Adrenal gland (tissue), 5 donors: ENCODE results near the gene BCL7A.

ENCODE experiments used
- CTCF ChIP-seq, 6 experiments: fragments of 450-650 bp in 4 of 6; fragments of 200-600 bp in 2 of 6; sonication (generic) in 1 of 6; IDR thresholded peaks; 1 replicate in 5 of 6; 2 replicates in 1 of 6; pipeline versions ENCODE4 v1.5.1 to v1.8.0; 2016 to 2021; ENCODE audit warnings: antibody characterized with exemption in 6 of 6, mild to moderate bottlenecking in 2 of 6, moderate library complexity in 1 of 6
- POLR2A ChIP-seq, 2 donors: fragments of 450-650 bp; IDR thresholded peaks; one replicate each; pipeline ENCODE4 v1.6.1; 2017; ENCODE audit warnings: antibody characterized with exemption in 2 of 2, mild to moderate bottlenecking in 2 of 2, moderate library complexity in 1 of 2
- donor health status: DM: no; HTN: no; CAD: no.

- TF ChIP-seq CTCF (IDR thresholded peaks at IDR 0.05) (no peak), POLR2A (IDR thresholded peaks at IDR 0.05) (no peak)
These were observed 6.9 kb upstream of the BCL7A start for GRCh38 chr12:122014781-122015180.
